HepG2 (cell line): ENCODE measurements around the gene CGREF1. TPM values are rescaled to one million over a fixed set of nuclear protein-coding genes. Genes with fewer than 3 reads are reported as not detected.

ENCODE experiments used
- CAMTA2 ChIP-seq: sonication (generic); formaldehyde crosslinking; IDR thresholded peaks from 2 replicates; pipeline ENCODE4 v1.4.0; 2020; ENCODE audit warnings: mild to moderate bottlenecking, missing genetic modification reagents, borderline replicate concordance
- CBFB ChIP-seq: sonication (generic); formaldehyde crosslinking; IDR thresholded peaks from 2 replicates; pipeline ENCODE4 v1.4.0; 2020; ENCODE audit warnings: missing genetic modification reagents
- CBX1 ChIP-seq: IDR thresholded peaks from one replicate; pipeline ENCODE4 v1.6.1; 2016; ENCODE audit warnings: antibody characterized with exemption, low read depth
- CSRNP1 ChIP-seq: sonication (generic); formaldehyde crosslinking; IDR thresholded peaks from 2 replicates; pipeline ENCODE4 v1.8.1; 2023; ENCODE audit warnings: mild to moderate bottlenecking, missing genetic modification reagents
- DBP ChIP-seq: sonication (generic); formaldehyde crosslinking; IDR thresholded peaks from 2 replicates; pipeline ENCODE4 v1.4.0; 2020; ENCODE audit warnings: missing genetic modification reagents; ENCODE audit errors: not compliant biosample characterization
- ESRRA ChIP-seq: sonication (generic); formaldehyde crosslinking; IDR thresholded peaks from 2 replicates; pipeline ENCODE4 v1.5.1; 2020; ENCODE audit warnings: mild to moderate bottlenecking, low read depth, missing genetic modification reagents
- HINFP ChIP-seq: sonication (generic); formaldehyde crosslinking; IDR thresholded peaks from 2 replicates; pipeline ENCODE4 v1.4.0; 2020; ENCODE audit warnings: low read depth, mild to moderate bottlenecking, missing genetic modification reagents
- HOXD1 ChIP-seq: sonication (generic); formaldehyde crosslinking; IDR thresholded peaks from 2 replicates; pipeline ENCODE4 v1.5.0; 2020; ENCODE audit warnings: missing genetic modification reagents
- MED13 ChIP-seq: sonication (generic); formaldehyde crosslinking; IDR thresholded peaks from 2 replicates; pipeline ENCODE4 v1.5.0; 2020; ENCODE audit warnings: missing genetic modification reagents
- MEIS1 ChIP-seq: sonication (generic); formaldehyde crosslinking; IDR thresholded peaks from 2 replicates; pipeline ENCODE4 v1.9.0; 2021; ENCODE audit warnings: mild to moderate bottlenecking, missing genetic modification reagents, moderate library complexity, borderline replicate concordance
- NRL ChIP-seq: sonication (generic); formaldehyde crosslinking; IDR thresholded peaks from 2 replicates; pipeline ENCODE4 v1.5.0; 2020; ENCODE audit warnings: missing genetic modification reagents, mild to moderate bottlenecking, moderate library complexity, borderline replicate concordance
- POLR2AphosphoS2 ChIP-seq: IDR thresholded peaks from 2 replicates; pipeline ENCODE4 v1.6.1; 2011; ENCODE audit warnings: low read depth, low read length, improper control_type of control experiment
- RARA ChIP-seq: IDR thresholded peaks from 2 replicates; pipeline ENCODE4 v1.6.1; 2016; ENCODE audit warnings: missing genetic modification reagents, missing compliant biosample characterization
- RNF2 ChIP-seq: fragments of 450-650 bp; conservative IDR thresholded peaks from 2 replicates; pipeline ENCODE4 v1.6.1; 2016; ENCODE audit warnings: low read depth
- SNRNP70 ChIP-seq: fragments of 200-400 bp; formaldehyde crosslinking; IDR thresholded peaks from 2 replicates; pipeline ENCODE4 v1.6.1; 2017; ENCODE audit warnings: mild to moderate bottlenecking, low read depth, low read length, moderate library complexity
- SP1 ChIP-seq, 2 experiments: fragments of 450-650 bp in 1 of 2; sonication (generic) in 1 of 2; formaldehyde crosslinking in 1 of 2; IDR thresholded peaks; 2 replicates each; pipeline versions ENCODE4 v1.4.0 to v1.6.1; 2016 to 2020; ENCODE audit warnings: missing genetic modification reagents in 1 of 2
- STAG1 ChIP-seq: sonication (generic); formaldehyde crosslinking; IDR thresholded peaks from 2 replicates; pipeline ENCODE4 v1.4.0; 2020; ENCODE audit warnings: missing genetic modification reagents
- XRCC5 ChIP-seq: fragments of 200-400 bp; formaldehyde crosslinking; optimal IDR thresholded peaks from 2 replicates; pipeline ENCODE3; 2017; ENCODE audit warnings: mild to moderate bottlenecking, low read length
- ZBTB37 ChIP-seq: sonication (generic); formaldehyde crosslinking; IDR thresholded peaks from 2 replicates; pipeline ENCODE4 v1.4.0; 2020; ENCODE audit warnings: mild to moderate bottlenecking, missing genetic modification reagents
- ZC3H13 ChIP-seq: sonication (generic); formaldehyde crosslinking; IDR thresholded peaks from 2 replicates; pipeline ENCODE4 v1.8.1; 2023; ENCODE audit warnings: mild to moderate bottlenecking, missing genetic modification reagents, moderate library complexity
- ZNF20 ChIP-seq: sonication (generic); formaldehyde crosslinking; IDR thresholded peaks from 2 replicates; pipeline ENCODE4 v1.4.0; 2020; ENCODE audit warnings: mild to moderate bottlenecking, moderate library complexity, missing genetic modification reagents
- ZNF337 ChIP-seq: sonication (generic); formaldehyde crosslinking; IDR thresholded peaks from 2 replicates; pipeline ENCODE4 v1.5.1; 2020; ENCODE audit warnings: missing genetic modification reagents, low read depth, mild to moderate bottlenecking, borderline replicate concordance
- ZNF354B ChIP-seq: sonication (generic); formaldehyde crosslinking; IDR thresholded peaks from 2 replicates; pipeline ENCODE4 v1.8.0; 2022; ENCODE audit warnings: mild to moderate bottlenecking, missing genetic modification reagents
- ZNF644 ChIP-seq: IDR thresholded peaks from 2 replicates; pipeline ENCODE4 v1.6.1; 2016; ENCODE audit warnings: low read depth
- ZNF792 ChIP-seq: IDR thresholded peaks from 2 replicates; pipeline ENCODE4 v1.6.1; 2016
- polyA plus RNA-seq, 8 experiments: library from polyadenylated mRNA; depleted of rRNA in 3 of 8; stranded (reverse) in 7 of 8; unstranded in 1 of 8; fragments of >200 nt; fragmentation: Illumina TruSeq in 4 of 8; extraction: Trizol in 4 of 8; gene quantifications; 2 replicates each; pipeline versions ENCODE4 v1.2.1 to v1.2.3, GENCODE V29; 2011 to 2016; ENCODE audit warnings: low read depth in 4 of 8, missing spikeins in 1 of 8, mixed read lengths in 1 of 8; ENCODE audit not compliant: insufficient read depth in 1 of 8
- total RNA-seq, 5 experiments: library from RNA; depleted of rRNA; stranded (reverse); fragments of >200 nt; fragmentation: Illumina TruSeq; extraction: Trizol; gene quantifications; 2 replicates each; pipeline ENCODE4 v1.2.3, GENCODE V29; 2016; ENCODE audit warnings: low read depth in 1 of 5

The CGREF1 gene
- total and polyA plus RNA-seq, 2 of the 13 experiments (the other 11 are each of a cell fraction or from before 2014, with no cell fraction given) = 13.9 to 23.4 TPM

- TF ChIP-seq ZNF20 (CRISPR knock-in tag) (no peak), CBX1 (peak; percentile 88), RNF2 (peak; percentile 49; the same call in 1 of the 2 replicates), DBP (CRISPR knock-in tag) (no peak), ZC3H13 (CRISPR knock-in tag) (peak; percentile 50; the same call in 1 of the 2 replicates), NRL (peak; percentile 73; the same call in 1 of the 2 replicates), CSRNP1 (CRISPR knock-in tag) (no peak), ZNF337 (CRISPR knock-in tag) (no peak), SP1 (IDR thresholded peaks at IDR 0.05) (no peak), SP1 (CRISPR knock-in tag; IDR thresholded peaks at IDR 0.05) (peak; percentile 74), HINFP (CRISPR knock-in tag) (peak; percentile 30; the same call in 1 of the 2 replicates), STAG1 (CRISPR knock-in tag) (peak; percentile 36; the same call in 1 of the 2 replicates), ZNF644 (CRISPR knock-in tag) (0 out of 2 replicates have a peak, but pooled peaks have one; percentile 40), HOXD1 (CRISPR knock-in tag) (peak; percentile 80; the same call in 1 of the 2 replicates), CAMTA2 (CRISPR knock-in tag) (no peak), MED13 (no peak), ZNF354B (no peak), ZBTB37 (CRISPR knock-in tag) (no peak), MEIS1 (peak; percentile 86), ZNF792 (CRISPR knock-in tag) (peak; percentile 42; the same call in 1 of the 2 replicates), ESRRA (CRISPR knock-in tag) (0 out of 2 replicates have a peak, but pooled peaks have one; percentile 18), RARA (CRISPR knock-in tag) (peak; percentile 43; the same call in 1 of the 2 replicates), POLR2AphosphoS2 (peak; percentile 49; the same call in 1 of the 2 replicates), CBFB (CRISPR knock-in tag) (0 out of 2 replicates have a peak, but pooled peaks have one; percentile 19), XRCC5 (no peak), SNRNP70 (no peak)
Observed at GRCh38 chr2:27123302-27124150, 4.6 kb upstream of the CGREF1 start, which contains the start of gene ABHD1 (continued).
